Measurements from ENCODE around the gene WDR90. TPM values are rescaled to one million over a fixed set of nuclear protein-coding genes. Genes with fewer than 3 reads are reported as not detected.

WDR90 gene
- total and polyA plus RNA-seq, 2 of the 13 experiments (the other 11 are each of a cell fraction or from before 2014, with no cell fraction given): 14.9 to 28.9 TPM

DNA sequence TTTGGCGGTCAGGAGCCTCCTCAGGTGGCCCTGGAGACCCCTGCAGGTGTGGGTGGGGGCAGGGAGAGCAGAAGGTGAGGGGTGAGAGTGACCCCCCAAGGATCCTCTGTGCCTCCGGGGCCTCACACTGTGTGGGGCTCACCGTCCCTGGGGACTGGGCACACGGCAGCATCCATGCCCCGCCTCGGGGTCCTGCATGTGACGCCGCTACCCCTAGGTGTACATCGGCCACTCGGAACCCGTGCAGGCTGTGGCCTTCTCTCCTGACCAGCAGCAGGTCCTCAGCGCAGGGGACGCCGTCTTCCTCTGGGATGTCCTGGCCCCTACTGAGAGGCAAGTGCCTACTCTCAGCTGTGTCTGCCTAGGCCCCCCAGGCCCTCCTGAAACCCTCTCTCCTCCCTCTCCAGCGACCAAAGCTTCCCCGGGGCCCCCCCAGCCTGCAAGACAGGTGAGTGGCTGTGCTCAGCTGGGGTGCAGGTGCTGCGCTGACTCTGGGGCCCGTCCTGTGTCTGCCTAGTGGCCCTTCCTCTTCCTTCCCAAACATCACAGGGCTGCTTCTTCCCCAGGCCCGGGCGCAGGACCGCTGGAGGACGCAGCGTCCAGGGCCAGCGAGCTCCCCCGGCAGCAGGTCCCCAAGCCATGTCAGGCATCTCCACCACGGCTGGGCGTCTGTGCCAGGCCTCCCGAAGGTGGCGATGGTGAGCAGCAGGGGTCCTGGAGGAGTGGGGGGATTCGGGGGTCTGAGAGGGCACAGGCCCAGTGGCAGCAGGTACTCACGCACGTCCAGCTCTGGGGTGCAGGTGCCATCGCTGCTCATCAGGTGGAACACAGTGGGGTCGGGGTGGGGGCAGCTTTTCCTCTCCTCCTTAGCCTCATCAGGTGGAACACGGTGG is 9.8 kb downstream of the WDR90 start:
- in situ Hi-C loops (cut with HindIII; ENCODE audit: extremely low pct_ligation_motif_present, low pct_unique_long_range_greater_than_20kb): no loop called here
- peaks cover 8% of the 10 kb centered on the region for H3K4me1 ChIP-seq (ENCODE audit: insufficient read depth, low read length)
- DNase-seq (ENCODE audit: low spot score): no peak
- H3K27ac ChIP-seq (ENCODE audit: extremely low read length, insufficient read depth, low read length): no peak overlapping the region
- no TSS peak for BruUV-seq (replicated peaks)
- H3K36me3 ChIP-seq (replicated peaks in 1 of 2; ENCODE audit: control insufficient read depth in 1 of 2, insufficient read depth in 2 of 2, low read length in 2 of 2): peaks cover 2 to 3% of the 10 kb centered on the region in 2 experiments; a peak in 1 of 5 replicates
- H2AFZ ChIP-seq (ENCODE audit: low read length): no peak overlapping the region
- H3K27me3 ChIP-seq (ENCODE audit: control insufficient read depth in 1 of 2, insufficient read depth in 2 of 2, low read length in 2 of 2): no peaks in the 10 kb centered on the region
- FAIRE-seq: no peak
- intact Hi-C loops (cut with micrococcal nuclease; ENCODE audit: unreplicated experiment): no loop called here
- H3K4me2 ChIP-seq (ENCODE audit: low read depth, low read length): no peak overlapping the region
- POLR2A ChIA-PET: no interaction called here
- H3K79me2 ChIP-seq (ENCODE audit: insufficient read depth, low read length): no peaks in the 10 kb centered on the region
- H4K20me1 ChIP-seq (ENCODE audit: insufficient read depth, low read length): no peaks in the 10 kb centered on the region
- 97% methylated on average over 16 of the region's 35 CpGs for WGBS (ENCODE audit: low lambda C conversion rate)
- no peak overlapping the region for H3K9ac ChIP-seq (ENCODE audit: insufficient read depth, low read depth, low read length)
- H3K9me3 ChIP-seq (ENCODE audit: low read length): no peaks in the 10 kb centered on the region
- H3K4me3 ChIP-seq (replicated peaks in 1 of 3; ENCODE audit: insufficient read depth in 1 of 3, low read depth in 2 of 3, low read length in 3 of 3): no peak overlapping the region
- no peak for ATAC-seq
- CTCF ChIA-PET (ENCODE audit: low intra/inter-chr PET ratio, low total read pairs): interaction anchor here (1.3 kb wide), 1 partner anchor 9 kb away, joined by 4 read pairs; the partner anchor contains the start of gene RHOT2
- no peak for TF ChIP-seq GTF2F1 (IDR thresholded peaks at IDR 0.05; ENCODE audit: low read length)
- TF ChIP-seq, protein P1, sequence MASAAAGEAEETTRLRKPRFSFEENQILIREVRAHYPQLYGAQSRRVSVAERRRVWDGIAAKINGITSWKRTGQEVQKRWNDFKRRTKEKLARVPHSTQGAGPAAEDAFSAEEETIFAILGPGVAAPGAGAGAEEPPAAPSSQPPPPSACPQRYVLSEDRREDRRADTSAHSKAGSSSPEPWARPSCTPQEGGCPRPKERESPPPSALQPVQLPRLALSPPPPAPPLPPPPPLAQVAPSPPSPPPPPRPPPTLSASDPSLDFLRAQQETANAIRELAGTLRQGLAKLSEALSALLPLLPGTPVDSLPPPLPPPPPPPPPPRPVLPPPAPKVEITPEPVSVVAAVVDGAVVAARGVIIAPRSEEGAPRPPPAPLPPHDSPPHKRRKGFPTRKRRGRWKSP (CRISPR knock-in tag; IDR thresholded peaks at IDR 0.05): no peak
- no peak for TF ChIP-seq PAWR (CRISPR knock-in tag; IDR thresholded peaks at IDR 0.05; ENCODE audit: borderline replicate concordance)
- TF ChIP-seq FOSL2 (CRISPR knock-in tag; IDR thresholded peaks at IDR 0.05): no peak
- no peak for TF ChIP-seq HNRNPLL (IDR thresholded peaks at IDR 0.05; ENCODE audit: low read depth, low read length, poor library complexity, severe bottlenecking)

DNA sequence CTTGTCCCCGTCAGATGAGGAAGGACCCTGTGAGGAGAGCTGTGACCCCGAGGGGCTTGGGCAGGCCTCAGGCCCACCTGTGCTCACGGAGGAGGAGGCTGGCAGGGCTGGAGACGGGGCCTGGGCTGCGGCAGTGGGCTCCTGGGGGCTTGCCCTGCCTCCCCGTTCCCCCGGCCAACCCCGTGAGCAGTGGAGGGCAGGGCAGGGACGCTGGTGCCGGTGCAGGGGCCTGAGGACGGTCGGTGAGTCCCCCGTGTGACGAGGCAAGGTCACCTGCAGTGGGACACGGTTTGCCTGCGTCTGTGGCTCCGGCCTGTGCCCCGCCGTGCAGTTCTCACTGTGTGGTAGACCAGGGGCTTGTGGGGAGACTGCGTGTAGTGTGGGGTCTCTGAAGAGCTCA is 10.5 kb downstream of the WDR90 start:
- Histone ChIP-seq H3K27ac (ENCODE audit: extremely low read length, insufficient read depth, low read length) (no peak overlapping the region), H3K9ac (ENCODE audit: insufficient read depth, low read depth, low read length) (no peak overlapping the region), H3K27me3 (ENCODE audit: control insufficient read depth in 1 of 2, insufficient read depth in 2 of 2, low read length in 2 of 2) (no peaks in the 10 kb centered on the region), H3K36me3 (replicated peaks in 1 of 2; ENCODE audit: control insufficient read depth in 1 of 2, insufficient read depth in 2 of 2, low read length in 2 of 2) (peaks cover 2 to 3% of the 10 kb centered on the region in 2 experiments; a peak in 1 of 5 replicates), H3K4me3 (replicated peaks in 1 of 3; ENCODE audit: insufficient read depth in 1 of 3, low read depth in 2 of 3, low read length in 3 of 3) (no peak overlapping the region), H4K20me1 (ENCODE audit: insufficient read depth, low read length) (no peaks in the 10 kb centered on the region), H3K4me1 (ENCODE audit: insufficient read depth, low read length) (peaks cover 1% of the 10 kb centered on the region), H3K79me2 (ENCODE audit: insufficient read depth, low read length) (no peaks in the 10 kb centered on the region), H2AFZ (ENCODE audit: low read length) (no peak overlapping the region), H3K4me2 (ENCODE audit: low read depth, low read length) (no peak overlapping the region), H3K9me3 (ENCODE audit: low read length) (no peaks in the 10 kb centered on the region)
- POLR2A ChIA-PET: no interaction called here
- in situ Hi-C loops (cut with HindIII; ENCODE audit: extremely low pct_ligation_motif_present, low pct_unique_long_range_greater_than_20kb) (no loop called here), intact Hi-C loops (cut with micrococcal nuclease; ENCODE audit: unreplicated experiment) (no loop called here)
- ATAC-seq (no peak), FAIRE-seq (no peak), DNase-seq (ENCODE audit: low spot score) (no peak)
- no TSS peak for BruUV-seq (replicated peaks)
- no CpG with 5 or more reads among the region's 20 CpGs for WGBS (ENCODE audit: low lambda C conversion rate)
- CTCF ChIA-PET (ENCODE audit: low intra/inter-chr PET ratio, low total read pairs): interaction anchor here (1.3 kb wide), 1 partner anchor 8 kb away, joined by 4 read pairs; the partner anchor contains the start of gene RHOT2
- TF ChIP-seq NR3C1 (CRISPR knock-in tag; IDR thresholded peaks at IDR 0.05) (no peak), ZNF383 (CRISPR knock-in tag; IDR thresholded peaks at IDR 0.05; ENCODE audit: borderline replicate concordance) (no peak), ZNF24 (IDR thresholded peaks at IDR 0.05) (no peak), FOXK1 (CRISPR knock-in tag; IDR thresholded peaks at IDR 0.05; ENCODE audit: borderline replicate concordance, low read depth) (no peak), SRF (IDR thresholded peaks at IDR 0.05; ENCODE audit: low read depth, low read length) (no peak), ZBTB21 (CRISPR knock-in tag; IDR thresholded peaks at IDR 0.05) (no peak), ZNF720 (CRISPR knock-in tag; IDR thresholded peaks at IDR 0.05) (no peak)
- TF ChIP-seq, protein P2, sequence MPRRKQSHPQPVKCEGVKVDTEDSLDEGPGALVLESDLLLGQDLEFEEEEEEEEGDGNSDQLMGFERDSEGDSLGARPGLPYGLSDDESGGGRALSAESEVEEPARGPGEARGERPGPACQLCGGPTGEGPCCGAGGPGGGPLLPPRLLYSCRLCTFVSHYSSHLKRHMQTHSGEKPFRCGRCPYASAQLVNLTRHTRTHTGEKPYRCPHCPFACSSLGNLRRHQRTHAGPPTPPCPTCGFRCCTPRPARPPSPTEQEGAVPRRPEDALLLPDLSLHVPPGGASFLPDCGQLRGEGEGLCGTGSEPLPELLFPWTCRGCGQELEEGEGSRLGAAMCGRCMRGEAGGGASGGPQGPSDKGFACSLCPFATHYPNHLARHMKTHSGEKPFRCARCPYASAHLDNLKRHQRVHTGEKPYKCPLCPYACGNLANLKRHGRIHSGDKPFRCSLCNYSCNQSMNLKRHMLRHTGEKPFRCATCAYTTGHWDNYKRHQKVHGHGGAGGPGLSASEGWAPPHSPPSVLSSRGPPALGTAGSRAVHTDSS (CRISPR knock-in tag; conservative IDR thresholded peaks at IDR 0.05): no peak
- TF ChIP-seq, protein P3, sequence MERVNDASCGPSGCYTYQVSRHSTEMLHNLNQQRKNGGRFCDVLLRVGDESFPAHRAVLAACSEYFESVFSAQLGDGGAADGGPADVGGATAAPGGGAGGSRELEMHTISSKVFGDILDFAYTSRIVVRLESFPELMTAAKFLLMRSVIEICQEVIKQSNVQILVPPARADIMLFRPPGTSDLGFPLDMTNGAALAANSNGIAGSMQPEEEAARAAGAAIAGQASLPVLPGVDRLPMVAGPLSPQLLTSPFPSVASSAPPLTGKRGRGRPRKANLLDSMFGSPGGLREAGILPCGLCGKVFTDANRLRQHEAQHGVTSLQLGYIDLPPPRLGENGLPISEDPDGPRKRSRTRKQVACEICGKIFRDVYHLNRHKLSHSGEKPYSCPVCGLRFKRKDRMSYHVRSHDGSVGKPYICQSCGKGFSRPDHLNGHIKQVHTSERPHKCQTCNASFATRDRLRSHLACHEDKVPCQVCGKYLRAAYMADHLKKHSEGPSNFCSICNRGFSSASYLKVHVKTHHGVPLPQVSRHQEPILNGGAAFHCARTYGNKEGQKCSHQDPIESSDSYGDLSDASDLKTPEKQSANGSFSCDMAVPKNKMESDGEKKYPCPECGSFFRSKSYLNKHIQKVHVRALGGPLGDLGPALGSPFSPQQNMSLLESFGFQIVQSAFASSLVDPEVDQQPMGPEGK (CRISPR knock-in tag; IDR thresholded peaks at IDR 0.05): no peak
